ELR (cell line): Measurements from ENCODE around the gene FUZ.
"Not testable (repeated sequence)": the region's sequence is repeated elsewhere in the genome, so short reads cannot be mapped to it uniquely, and the experiment has no call there.

Source experiments
- DNase-seq: peaks from one replicate; pipeline ENCODE4 v3.0.0-alpha.2; 2015; ENCODE audit warnings: low read depth

Gene FUZ

DNA sequence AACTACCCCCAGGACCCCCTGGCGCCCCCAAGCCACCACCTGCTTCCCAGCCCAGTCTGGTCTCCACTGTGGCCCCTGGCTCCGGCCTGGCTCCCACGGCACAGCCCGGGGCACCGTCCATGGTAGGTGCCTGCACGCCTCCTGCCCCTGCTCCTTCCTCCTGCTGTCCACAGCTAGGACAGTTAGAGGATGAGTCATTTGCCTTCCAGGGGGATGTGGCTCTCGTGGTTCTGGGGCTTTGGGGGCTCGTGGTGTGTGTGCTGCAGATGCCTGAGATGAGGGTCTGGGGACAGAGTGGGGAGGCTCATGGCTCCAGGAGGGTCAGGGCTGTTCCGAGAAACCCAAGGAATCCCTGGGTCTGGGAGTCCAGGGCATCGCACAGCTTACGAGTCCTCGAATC, 17.7 kb upstream of the FUZ start:
- no peak for DNase-seq

DNA sequence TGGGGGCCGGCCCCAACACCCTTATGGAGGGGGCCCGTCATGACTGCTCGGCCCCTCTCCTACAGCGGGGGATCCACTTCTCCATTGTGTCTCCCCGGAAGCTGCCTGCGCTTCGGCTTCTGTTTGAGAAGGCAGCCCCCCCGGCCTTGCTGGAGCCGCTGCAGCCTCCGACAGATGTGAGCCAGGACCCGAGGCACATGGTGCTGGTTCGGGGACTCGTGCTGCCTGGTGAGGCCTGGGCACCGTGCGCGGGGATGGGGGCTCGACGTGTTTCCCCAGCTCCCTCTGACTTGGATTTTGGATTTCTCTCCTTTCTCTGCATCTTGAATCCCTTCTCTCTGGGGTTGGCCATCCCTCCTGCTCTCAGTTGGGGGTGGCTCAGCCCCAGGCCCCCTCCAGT, 16.6 kb upstream of the FUZ start:
- DNase-seq, result no peak

DNA sequence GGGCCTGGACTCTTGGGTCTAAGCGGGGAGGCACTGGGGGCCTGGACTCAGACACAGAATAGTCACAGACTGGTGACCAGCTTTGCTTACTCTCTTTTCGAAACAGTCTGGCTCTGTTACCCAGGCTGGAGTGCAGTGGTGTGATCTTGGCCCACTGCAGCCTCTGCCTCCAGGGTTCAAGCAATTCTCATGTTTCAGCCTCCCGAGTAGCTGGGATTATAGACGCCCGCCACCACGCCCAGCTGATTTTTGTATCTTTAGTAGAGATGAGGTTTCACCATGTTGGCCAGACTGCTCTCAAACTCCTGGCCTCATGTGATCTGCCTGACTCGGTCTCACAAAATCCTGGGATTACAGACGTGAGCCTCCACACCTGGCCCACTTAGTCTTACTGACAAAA, 16.1 kb upstream of the FUZ start:
- no peak for DNase-seq

- no peak for DNase-seq
These were observed 13.9 kb upstream of the FUZ start for GRCh38 chr19:49827034-49827433.

GRCh38 chr19:49824662-49825061, 11.6 kb upstream of the FUZ start:
- DNase-seq, result no peak

DNA sequence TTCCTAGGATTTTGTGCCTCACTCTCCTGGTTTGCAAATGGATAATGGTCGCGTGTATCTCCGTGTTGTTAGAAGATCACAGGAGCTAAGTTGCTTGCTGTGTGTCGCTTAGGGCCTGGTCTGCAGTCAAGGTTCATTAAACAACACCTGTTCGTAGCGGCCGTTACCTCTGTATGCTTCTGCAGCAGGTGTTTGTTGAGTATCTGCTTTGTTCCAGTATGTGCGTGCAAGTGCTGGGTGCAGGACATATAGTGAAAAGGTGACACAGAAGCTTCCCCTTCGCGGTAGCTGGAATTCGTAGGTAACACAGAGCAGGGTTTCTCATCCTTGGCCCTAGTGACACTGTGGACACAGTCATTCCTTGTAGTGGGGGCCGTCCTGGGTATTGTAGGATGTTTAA, 10.4 kb upstream of the FUZ start:
- no peak for DNase-seq

- DNase-seq, result no peak
These were observed 7.0 kb upstream of the FUZ start for GRCh38 chr19:49820125-49820524.

- DNase-seq, result not testable (repeated sequence)
These were observed 6.5 kb upstream of the FUZ start for GRCh38 chr19:49819452-49820115.

DNA sequence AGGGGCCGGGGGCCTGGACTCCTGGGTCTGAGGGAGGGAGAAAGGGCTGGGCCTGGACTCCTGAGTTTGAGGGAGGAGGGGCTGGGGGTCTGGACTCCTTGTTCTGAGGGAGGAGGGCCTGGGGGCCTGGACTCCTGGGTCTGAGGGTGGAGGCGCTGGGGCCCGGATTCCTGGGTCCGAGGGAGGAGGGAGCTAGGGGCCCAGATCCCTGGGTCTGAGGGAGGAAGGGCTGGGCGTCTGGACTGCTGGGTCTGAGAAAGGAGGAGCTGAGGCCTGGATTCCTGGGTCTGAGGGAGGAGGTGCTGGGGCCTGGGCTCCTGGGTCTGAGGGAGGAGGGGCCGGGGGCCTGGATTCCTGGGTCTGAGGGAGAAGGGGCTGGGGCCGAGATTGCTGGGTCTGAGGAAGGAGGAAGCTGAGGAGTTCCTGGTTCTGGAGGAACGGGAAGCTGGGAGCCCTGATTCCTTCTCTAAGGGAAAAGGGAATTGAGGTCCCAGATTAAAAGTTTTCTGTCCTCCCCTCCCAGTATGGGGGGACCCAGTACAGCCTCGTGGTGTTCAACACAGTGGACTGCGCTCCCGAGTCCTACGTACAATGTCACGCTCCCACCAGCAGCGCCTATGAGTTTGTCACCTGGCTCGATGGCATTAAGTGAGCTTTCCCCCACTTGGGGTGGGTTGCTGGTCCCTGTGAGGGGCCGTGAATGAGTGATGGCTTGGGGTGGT, 5.7 kb upstream of the FUZ start:
- no peak for DNase-seq

GRCh38 chr19:49817964-49818648, 5.0 kb upstream of the FUZ start, which contains the start of gene MED25:
MED25 (plus strand) TSS chr19:49818289; CDS start chr19:49818342, 53 bp downstream.
- DNase-seq, result peak; percentile 83

DNA sequence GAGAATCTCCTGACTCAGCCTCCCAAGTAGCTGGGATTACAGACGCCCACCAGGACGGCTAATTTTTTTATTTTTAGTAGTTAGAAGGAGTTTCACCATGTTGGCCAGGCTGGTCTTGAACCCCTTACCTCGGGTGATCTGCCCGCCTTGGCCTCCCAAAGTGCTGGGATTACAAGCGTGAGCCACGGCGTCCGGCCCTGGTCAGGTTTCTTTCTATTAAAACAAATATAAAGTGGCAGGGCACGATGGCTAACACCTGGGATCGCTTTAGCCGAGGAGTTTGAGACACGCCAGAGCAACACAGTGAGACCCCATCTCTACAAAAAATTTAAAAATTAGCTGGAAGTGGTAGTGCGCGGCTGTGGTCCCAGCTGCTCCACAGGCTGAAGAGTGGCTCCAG, 3.5 kb upstream of the FUZ start:
- no peak for DNase-seq

GRCh38 chr19:49814010-49814409, 918 bp upstream of the FUZ start:
- no peak for DNase-seq

DNA sequence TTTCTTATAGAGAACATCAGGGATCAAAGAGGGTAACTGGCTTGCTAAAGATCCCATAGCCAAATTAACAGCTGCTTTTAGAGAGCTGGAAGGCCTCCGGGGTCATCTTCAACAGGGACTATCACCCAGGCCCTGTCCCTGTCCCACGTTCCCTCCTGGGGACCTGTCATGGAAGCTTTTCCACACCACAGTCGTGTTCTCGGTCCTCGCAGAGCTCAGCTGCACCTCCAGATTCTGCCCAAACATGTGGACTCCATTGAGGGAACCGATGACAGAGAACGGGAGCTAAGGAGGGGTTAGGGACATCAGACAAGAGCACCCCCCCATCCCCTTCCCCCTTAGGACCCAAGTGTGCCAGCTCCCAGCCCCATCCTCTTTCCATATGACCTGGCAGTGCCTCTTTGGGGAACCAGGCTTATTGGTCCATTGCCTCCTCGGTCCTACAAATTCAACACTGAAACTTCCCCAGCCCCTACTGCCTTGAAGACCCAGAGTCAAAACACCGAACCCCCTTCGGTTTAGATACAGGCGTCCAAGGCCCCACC, 568 bp downstream of the FUZ start:
- no peak for DNase-seq

DNA sequence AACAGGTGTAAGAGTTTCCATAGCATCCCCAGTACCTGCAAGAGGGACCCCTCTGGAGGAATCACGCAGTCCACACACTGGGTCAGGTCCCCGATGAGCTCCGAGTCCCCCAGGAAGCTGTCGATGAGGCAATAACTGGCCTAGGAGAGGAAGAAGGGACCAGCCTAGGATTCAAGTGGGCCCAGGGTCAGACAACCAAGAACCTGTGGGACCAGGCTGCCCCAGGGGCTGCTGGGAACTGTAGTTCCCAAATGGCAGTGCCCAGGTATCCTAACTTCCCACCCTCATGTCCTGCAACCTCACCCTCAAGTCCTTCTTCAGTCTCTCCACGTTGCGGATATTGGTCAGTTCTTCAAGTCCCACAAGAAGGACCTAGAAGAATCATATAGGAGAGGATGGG, 1.8 kb downstream of the FUZ start:
- DNase-seq, result no peak

DNA sequence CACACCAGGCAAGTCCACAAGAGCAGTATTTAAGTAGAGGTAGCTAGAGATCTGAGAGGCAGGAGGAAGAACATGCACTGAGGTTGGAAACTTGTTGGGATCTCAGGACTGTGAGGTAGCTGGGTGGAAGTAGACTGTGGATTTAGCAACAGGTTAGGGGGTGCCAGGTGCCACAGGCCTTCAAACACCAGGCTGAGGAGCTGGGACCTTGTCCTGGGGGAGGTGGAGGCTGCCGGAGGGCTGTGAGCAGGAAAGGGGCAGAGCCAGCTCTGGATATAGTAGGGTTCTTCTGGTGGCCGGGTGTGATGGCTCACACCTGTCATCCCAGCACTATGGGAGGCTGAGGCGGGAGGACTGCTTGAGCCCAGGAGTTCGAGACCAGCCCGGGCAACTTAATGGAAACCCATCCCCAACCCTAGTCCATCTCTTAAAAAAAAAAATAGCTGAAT, 3.1 kb downstream of the FUZ start:
- DNase-seq, result no peak

DNA sequence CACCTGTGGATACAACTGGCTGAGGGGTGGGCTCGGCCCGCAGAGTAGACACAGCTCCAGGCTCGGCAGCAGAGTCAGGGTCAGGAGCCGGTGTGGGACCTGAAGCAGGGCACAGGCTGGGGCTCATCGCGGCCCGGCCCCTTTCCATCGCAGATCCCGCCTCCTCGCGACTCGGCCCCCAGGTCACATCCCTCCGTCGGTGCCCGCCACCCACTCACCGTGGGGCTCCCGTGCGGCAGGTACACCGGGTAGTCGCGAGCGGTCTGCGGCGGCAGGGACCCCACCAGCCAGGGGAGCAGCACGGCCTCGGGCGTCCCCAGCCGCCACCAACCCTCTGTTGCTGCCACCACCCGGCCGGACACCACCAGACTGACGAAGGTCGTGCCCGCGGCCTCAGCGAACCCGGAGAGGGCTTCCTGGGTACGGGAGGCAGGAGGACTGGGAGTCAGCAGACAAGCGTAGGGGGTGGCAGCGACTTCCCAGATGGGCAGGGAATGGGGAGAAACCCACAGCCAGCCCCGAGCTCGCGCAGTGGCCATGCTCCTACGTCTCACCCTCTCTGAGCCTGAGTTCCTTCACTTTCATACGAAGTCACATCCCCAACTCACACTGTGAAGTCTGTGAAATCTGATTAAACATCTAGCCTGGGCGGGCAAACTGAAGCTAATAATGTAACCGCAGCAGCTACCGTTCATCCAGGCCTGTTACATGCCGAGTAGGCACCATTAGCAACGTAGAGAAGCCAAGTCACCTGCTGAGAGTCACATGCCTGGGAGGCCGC, 3.7 kb downstream of the FUZ start:
- DNase-seq, result peak; percentile 37

DNA sequence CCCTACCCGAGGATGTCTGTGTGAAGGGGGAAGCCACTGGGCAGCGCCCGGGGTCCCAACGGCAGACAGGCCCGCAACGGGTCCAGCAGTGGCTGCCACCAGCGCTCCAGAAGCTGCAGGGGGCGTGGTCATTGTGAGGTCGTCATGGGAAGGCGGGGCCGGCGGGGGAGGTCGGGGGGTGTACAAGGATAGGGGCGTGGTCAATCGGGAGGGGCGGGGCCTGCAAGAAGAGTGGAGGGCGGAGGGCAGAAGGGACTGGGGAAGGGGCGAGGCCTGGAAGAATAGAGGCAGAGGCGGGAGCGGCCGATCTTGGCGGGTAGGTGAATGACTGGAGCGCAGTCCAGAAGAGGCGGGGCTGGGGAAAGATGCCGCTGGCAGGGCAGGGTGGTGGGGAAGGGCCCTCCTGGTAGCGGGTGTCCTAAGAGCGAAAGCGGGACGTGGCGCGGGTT, 4.4 kb downstream of the FUZ start:
- DNase-seq, result peak; percentile 86

GRCh38 chr19:49807904-49808675, 5.0 kb downstream of the FUZ start:
- no peak for DNase-seq

DNA sequence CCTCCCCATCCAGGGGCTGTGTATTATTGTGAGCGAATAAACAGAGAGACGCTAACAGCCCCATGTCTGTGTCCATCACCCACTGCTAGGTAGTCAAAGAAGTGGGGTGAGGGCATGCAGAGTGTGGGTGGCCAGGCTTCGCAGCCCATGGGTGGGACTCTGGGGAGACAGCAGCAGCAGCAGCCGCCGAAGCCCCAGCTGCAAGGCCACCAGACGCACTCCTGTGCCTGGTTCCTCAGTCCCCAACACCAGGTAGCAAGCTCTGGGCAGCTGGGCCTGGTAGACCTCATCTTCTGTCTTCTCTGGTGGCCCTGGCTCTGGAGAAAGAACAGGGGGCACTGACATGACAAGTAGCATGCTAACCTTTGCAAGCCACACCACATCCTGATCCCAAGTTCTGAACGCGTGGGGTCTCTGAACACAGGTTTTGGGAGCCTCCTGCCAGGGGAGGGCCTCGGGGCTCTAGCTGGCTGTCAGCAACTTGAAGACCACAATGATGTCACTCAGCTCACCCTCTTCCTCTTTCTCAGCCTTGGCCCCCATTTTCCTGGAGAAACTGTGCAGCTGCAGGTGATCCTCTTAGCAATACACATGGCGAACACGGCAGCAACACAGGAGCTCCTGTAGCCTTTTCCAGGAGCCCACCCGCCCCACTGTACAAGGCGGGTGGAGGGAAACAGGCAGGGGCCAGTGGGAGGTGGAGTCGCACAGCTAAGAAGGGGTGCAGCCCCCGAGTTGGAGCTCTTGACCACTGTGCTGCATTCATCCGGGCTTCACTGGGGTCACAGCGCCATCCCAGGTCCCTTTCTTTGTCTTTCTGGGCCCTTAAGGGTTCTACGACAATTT, 5.8 kb downstream of the FUZ start:
- DNase-seq, result no peak

DNA sequence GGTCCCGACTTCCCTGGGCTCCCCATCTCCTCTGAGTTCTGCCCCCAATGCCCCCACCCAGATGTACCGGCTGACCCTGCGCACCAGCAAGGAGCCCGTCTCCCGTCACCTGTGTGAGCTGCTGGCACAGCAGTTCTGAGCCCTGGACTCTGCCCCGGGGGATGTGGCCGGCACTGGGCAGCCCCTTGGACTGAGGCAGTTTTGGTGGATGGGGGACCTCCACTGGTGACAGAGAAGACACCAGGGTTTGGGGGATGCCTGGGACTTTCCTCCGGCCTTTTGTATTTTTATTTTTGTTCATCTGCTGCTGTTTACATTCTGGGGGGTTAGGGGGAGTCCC, 6.5 kb downstream of the FUZ start:
- DNase-seq, result no peak
